Parathyroid adenoma (tissue), 2 donors: Measurements from ENCODE around the gene NKX2-3.

Experiments used
- H2AFZ ChIP-seq: fragments of 300-600 bp; sonication (generic); one replicate; pipeline ENCODE4 v1.7.0; 2017; ENCODE audit warnings: antibody characterized with exemption, mild to moderate bottlenecking
- H3K27ac ChIP-seq: fragments of 300-600 bp; sonication (generic); one replicate; pipeline ENCODE4 v1.7.0; 2017
- H3K27me3 ChIP-seq: fragments of 300-600 bp; sonication (generic); one replicate; pipeline ENCODE4 v1.7.0; 2017; ENCODE audit warnings: low read length; ENCODE audit not compliant: control insufficient read depth, insufficient read depth
- H3K36me3 ChIP-seq: fragments of 300-600 bp; sonication (generic); one replicate; pipeline ENCODE4 v1.7.0; 2017; ENCODE audit warnings: low read length; ENCODE audit not compliant: control insufficient read depth, insufficient read depth
- H3K4me1 ChIP-seq: fragments of 300-600 bp; sonication (generic); one replicate; pipeline ENCODE4 v1.7.0; 2017; ENCODE audit warnings: control low read depth
- H3K4me2 ChIP-seq: fragments of 300-600 bp; sonication (generic); one replicate; pipeline ENCODE4 v1.7.0; 2017; ENCODE audit warnings: low read length
- H3K4me3 ChIP-seq: fragments of 300-600 bp; sonication (generic); one replicate; pipeline ENCODE4 v1.7.0; 2017; ENCODE audit warnings: low read depth, low read length
- H3K79me2 ChIP-seq: fragments of 300-600 bp; sonication (generic); one replicate; pipeline ENCODE4 v1.7.0; 2017; ENCODE audit warnings: control low read depth
- H3K9ac ChIP-seq: fragments of 300-600 bp; sonication (generic); one replicate; pipeline ENCODE4 v1.7.0; 2017; ENCODE audit warnings: mild to moderate bottlenecking
- H3K9me3 ChIP-seq: fragments of 300-600 bp; sonication (generic); one replicate; pipeline ENCODE4 v1.7.0; 2017; ENCODE audit warnings: low read length; ENCODE audit not compliant: control insufficient read depth
- CTCF ChIP-seq: fragments of 300-600 bp; sonication (generic); IDR thresholded peaks from one replicate; pipeline ENCODE4 v1.7.0; 2017; ENCODE audit warnings: antibody characterized with exemption, mild to moderate bottlenecking
- donor health status: primary hyperparathyroidism.

Gene NKX2-3

GRCh38 chr10:99497343-99498025, 35.3 kb upstream of the NKX2-3 start:
- Histone ChIP-seq H3K4me2 (no peak overlapping the region), H3K36me3 (no peaks in the 10 kb centered on the region), H2AFZ (no peak overlapping the region), H3K4me3 (no peak overlapping the region), H3K27ac (no peak overlapping the region), H3K27me3 (no peaks in the 10 kb centered on the region), H3K79me2 (no peaks in the 10 kb centered on the region), H3K9me3 (no peaks in the 10 kb centered on the region), H3K9ac (no peak overlapping the region), H3K4me1 (no peaks in the 10 kb centered on the region)
- TF ChIP-seq CTCF = no peak

- no peaks in the 10 kb centered on the region for H3K9me3 ChIP-seq
- H3K36me3 ChIP-seq = no peaks in the 10 kb centered on the region
Measured at GRCh38 chr10:99506416-99506815, 26.3 kb upstream of the NKX2-3 start.

GRCh38 chr10:99507265-99507664, 25.5 kb upstream of the NKX2-3 start:
- H3K79me2 ChIP-seq = no peaks in the 10 kb centered on the region
- H3K9me3 ChIP-seq = no peaks in the 10 kb centered on the region
- no peak overlapping the region for H3K4me3 ChIP-seq
- TF ChIP-seq CTCF = no peak
- no peaks in the 10 kb centered on the region for H3K27me3 ChIP-seq
- no peak overlapping the region for H2AFZ ChIP-seq
- no peaks in the 10 kb centered on the region for H3K4me1 ChIP-seq
- H3K27ac ChIP-seq = no peak overlapping the region
- no peak overlapping the region for H3K4me2 ChIP-seq
- no peak overlapping the region for H3K9ac ChIP-seq
- no peaks in the 10 kb centered on the region for H3K36me3 ChIP-seq

More at GRCh38 chr10:99506416-99506815, 26.3 kb upstream of the NKX2-3 start:
- no peak overlapping the region for H3K4me3 ChIP-seq
- H3K4me2 ChIP-seq = no peak overlapping the region
- no peak overlapping the region for H3K27ac ChIP-seq
- no peak overlapping the region for H3K9ac ChIP-seq
- no peak for TF ChIP-seq CTCF
- no peaks in the 10 kb centered on the region for H3K27me3 ChIP-seq
- H2AFZ ChIP-seq = no peak overlapping the region
- H3K4me1 ChIP-seq = no peaks in the 10 kb centered on the region
- no peaks in the 10 kb centered on the region for H3K79me2 ChIP-seq

- Histone ChIP-seq H3K79me2 (no peaks in the 10 kb centered on the region), H3K9me3 (no peaks in the 10 kb centered on the region), H3K9ac (no peak overlapping the region), H3K4me2 (no peak overlapping the region), H3K4me3 (no peak overlapping the region), H2AFZ (no peak overlapping the region), H3K27ac (no peak overlapping the region), H3K4me1 (no peaks in the 10 kb centered on the region), H3K36me3 (no peaks in the 10 kb centered on the region), H3K27me3 (no peaks in the 10 kb centered on the region)
- no peak for TF ChIP-seq CTCF
Measured at GRCh38 chr10:99513061-99513460, 19.7 kb upstream of the NKX2-3 start.

GRCh38 chr10:99519690-99520039, 13.1 kb upstream of the NKX2-3 start:
- Histone ChIP-seq H3K27ac (no peak overlapping the region), H2AFZ (no peak overlapping the region), H3K36me3 (no peaks in the 10 kb centered on the region), H3K9ac (no peak overlapping the region), H3K4me2 (no peak overlapping the region), H3K4me3 (no peak overlapping the region), H3K4me1 (no peaks in the 10 kb centered on the region), H3K9me3 (no peaks in the 10 kb centered on the region), H3K27me3 (peaks cover 19% of the 10 kb centered on the region), H3K79me2 (no peaks in the 10 kb centered on the region)
- TF ChIP-seq CTCF = no peak
